HG03432 (cell line): Measurements from ENCODE around the gene PDE1A.
"Not testable (repeated sequence)": the region's sequence is repeated elsewhere in the genome, so short reads cannot be mapped to it uniquely, and the experiment has no call there.

Experiments used
- ATAC-seq: cut with Tn5 transposase; IDR thresholded peaks from one replicate; pipeline ENCODE4 v1.9.1; 2021; ENCODE audit warnings: mild to moderate bottlenecking, moderate library complexity; ENCODE audit not compliant: unreplicated experiment

Gene PDE1A

DNA sequence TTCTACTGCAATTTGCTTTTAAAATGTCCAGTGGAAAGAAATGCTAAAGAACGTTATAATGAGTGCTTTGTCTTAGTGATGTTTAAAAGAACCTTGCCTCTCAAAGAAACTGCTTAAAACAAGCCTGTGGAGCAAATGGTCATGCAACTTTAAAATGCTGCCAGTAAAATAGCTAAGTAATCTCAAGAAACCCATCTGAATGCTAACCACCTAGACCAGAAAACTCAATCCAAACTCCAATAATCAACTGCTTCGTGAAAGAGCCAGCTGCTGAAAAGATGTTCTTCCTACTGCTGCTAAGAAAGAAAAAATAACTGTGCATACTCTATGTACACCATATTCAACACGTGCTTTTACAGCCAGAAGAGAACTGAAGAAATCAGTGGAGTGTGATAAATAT lies 145.6 kb downstream of the PDE1A start:
- ATAC-seq: no peak

DNA sequence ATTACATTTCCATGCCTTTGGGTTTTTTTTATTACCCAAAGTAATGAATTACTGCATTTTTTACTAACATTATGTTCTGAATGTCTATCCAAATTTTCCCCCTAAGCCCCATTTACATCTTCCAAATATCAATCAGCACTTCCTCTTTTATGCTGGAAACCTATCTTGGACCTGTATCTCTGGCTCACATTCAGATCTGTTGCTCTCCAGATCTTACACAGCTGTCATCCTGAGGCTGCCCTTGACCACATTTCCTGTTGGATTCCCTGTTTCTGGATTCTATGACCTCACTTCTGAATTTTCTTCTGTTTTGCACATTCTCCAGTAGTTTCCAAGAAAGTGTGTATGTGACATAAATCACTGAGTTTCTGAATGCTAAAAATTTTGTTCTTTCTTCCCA lies 146.7 kb downstream of the PDE1A start:
- no peak for ATAC-seq

DNA sequence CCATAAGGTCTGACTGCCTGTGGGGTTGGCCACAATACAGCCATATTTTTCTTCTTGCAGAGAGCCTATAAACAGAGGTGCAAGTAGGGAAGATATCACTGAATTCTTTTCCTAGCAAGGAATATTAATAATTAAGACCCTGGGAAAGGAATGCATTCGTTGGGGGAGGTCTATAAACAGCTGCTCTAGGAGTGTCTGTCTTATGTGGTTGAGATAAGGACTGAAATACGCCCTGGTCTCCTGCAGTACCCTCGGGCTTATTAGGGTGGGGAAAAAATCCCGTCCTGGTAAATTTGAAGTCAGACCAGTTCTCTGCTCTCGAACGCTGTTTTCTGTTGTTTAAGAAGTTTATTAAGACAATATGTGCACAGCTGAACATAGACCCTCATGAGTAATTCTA lies 150.2 kb downstream of the PDE1A start:
- not testable (repeated sequence) for ATAC-seq

DNA sequence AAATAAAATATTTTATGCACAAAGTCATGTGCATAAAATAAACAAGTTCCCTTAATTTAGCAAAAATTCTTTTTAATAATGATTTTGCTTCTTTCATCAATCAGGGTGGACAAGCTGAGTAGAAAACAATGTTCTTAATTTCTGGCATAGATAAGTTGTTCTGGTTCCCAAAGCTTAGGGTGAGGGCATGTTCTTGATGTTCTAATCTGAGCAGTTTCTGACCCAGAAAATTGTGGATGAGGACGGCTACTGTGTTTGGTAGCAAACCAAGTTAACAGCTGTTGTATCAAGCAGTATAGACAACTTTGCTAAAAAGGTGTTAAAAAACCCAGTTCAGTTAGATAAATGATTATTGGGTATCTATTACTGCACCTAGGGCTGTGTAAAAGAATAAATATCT lies 158.9 kb downstream of the PDE1A start:
- no peak for ATAC-seq

DNA sequence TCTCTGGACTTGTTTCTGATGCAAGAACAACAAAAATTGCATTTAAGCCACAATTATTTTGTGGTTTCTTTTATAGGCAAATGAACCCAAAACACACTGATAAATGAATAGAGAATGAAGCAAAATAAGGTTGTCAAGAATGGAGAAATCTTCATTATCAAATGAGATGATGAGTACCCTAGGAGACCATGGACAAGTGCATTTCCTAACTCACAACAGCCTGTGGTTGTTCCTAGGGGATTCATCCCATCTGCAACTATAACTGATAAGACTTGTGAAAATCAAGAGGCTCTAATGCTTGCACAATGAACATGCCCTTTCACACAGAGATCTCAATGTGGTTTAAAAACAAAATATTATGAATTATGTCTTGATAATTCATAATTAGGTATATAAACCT lies 159.9 kb downstream of the PDE1A start:
- ATAC-seq: no peak

DNA sequence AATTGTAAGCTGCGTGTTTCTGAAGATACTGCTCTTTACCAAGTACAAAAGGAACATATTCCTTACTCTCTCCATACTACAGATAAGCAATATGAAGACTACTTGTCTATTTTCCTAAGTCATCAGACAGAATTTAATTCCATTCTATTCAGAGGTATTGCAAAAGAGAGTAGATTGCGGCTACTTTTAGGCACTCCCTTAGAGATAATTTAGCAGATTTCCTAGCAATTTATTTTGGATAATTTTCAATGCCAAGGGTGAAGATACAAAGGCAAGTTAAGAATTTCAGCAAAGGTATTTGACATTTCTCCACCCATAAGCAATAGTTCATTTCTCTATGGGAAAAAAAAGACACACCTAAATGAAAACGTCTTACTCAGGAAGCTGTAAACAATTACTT lies 161.1 kb downstream of the PDE1A start:
- no peak for ATAC-seq

DNA sequence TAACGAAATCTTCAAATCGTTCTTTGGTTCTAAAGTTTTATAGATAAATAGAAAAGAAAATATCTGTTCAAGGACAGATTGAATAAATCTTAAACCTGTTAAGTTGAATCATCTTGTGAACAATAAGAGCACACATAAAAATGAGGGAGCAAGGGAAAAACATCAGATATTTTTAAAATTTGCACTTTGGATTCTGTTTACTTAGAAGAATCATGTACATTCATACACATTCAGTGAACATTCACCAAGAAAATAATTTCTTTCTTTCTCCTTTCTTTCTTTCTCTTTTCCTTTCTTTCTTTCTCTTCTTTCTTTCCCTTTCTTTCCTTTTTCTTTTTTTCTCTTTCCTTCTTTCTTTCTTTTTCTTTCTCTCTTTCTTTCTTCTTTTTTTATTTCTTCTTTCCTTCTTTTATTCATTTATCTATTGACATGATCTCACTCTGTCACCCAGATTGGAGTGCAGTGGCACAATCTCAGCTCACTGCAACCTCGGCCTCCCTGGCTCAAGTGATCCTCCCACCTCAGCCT lies 164.9 kb downstream of the PDE1A start:
- no peak for ATAC-seq

DNA sequence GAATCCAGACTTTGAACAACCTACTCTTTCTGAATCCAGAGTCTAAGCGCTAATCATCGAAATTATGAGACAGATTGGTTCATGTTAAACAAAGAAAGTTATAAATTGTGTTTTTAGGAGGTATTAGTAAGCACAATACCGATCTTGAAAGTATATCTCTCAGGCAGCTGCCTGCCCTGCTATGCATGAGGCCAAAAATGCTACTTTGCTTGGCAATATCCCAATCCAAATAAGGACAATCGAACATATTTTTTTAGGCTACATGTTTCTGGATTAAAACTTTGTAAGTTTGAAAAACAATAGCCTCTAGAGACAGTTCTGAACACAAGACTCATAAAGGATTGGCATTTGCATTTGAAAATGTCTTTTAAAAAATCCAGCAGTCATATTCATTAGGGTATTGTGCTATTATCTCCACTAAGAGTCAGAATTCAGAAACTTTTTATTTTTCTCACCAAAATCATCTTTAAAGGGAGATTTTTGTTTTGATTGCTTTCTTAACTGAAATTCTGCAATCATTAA lies 167.1 kb downstream of the PDE1A start:
- no peak for ATAC-seq

DNA sequence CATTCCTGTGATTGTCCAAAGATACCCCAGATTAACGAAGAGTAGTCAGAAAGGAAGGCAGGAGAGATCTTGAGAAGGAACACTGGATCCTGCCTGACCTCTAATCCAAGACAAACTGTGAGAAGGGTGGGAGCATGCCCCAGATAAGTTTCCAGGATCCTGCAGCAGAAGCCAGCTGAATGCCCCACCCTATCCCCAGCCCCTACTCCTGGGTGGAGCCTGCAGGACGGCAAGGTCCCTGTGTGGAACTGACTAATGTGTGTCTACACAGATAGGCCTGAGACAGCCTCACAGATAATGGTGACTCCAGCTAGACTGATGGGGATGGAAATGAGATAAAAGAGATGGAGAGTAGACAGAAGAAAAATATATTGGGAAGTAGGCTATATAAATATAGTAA lies 174.3 kb downstream of the PDE1A start:
- no peak for ATAC-seq

DNA sequence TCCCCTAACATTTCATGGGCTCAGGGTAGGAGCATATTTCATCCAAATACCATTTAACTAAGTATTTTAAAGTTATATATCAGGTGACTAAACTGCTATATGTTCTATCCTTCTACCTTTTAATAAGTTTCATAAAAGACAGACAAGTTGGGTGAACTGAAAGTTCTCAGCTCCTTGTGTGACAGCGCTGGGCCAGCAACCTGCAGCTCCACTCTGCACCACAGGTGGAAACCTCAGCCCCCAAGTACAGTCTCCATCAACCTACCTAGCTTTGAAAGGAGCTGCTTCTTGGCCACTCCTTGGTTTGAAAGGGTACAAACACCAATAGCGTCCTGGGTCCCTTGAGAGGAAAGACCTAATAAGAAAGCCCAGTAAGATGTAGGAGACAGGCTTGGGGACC lies 177.9 kb downstream of the PDE1A start:
- no peak for ATAC-seq

DNA sequence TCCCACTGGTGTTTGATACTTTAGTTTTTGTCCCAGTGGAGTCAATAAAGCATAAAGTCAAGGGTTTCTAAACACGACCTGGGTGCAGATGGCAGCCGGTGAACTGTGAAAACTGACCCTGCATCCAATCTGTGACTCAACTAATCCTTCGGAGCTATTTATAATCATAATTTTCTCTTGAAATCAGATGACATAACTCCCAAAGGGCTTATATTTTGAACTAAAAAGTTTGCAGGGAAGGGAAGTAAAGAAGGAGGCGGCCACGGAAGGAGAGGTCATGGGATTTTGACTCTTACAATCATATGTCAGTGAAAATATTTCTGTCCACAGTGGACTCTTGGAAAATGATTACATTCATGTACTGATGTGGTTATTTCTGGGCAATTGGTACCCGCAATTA lies 178.5 kb downstream of the PDE1A start:
- ATAC-seq: peak; percentile 32

DNA sequence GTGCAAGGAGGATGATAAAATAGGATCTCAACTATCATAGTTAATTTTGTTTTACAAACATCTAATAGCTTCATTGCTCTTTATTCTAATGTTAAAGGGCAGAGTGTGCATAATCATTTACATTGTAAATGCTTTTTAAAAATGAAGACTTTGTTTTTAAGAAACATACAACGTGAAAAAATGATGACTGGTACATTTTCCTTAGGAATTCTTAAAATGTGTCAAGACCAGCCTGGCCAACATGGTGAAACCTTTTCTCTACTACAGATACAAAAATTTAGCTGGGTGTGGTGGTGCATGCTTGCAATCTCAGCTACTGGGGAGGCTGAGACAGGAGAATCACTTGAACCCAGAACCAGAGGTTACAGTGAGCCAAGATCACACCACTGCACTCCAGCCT lies 179.0 kb downstream of the PDE1A start:
- ATAC-seq: no peak

DNA sequence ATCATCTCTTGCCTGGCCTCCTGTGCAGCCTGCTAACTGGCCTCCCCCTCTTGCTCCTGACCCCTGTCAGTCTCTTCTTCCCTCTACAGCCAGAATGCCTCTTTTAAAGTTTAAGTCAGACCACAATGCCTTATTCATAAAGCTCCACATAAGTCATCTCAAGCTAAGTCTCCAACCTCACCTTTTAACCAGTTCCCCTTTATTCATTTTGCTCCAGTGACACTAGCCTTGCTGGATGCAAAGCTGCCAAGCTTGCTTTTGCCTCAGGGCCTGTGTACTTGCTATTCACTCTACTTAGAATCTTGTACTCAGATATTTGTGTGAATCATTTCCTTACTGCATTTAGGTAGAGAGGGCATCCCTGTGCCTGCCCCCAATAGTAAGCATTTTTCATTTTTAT lies 180.9 kb downstream of the PDE1A start:
- ATAC-seq: peak; percentile 64

DNA sequence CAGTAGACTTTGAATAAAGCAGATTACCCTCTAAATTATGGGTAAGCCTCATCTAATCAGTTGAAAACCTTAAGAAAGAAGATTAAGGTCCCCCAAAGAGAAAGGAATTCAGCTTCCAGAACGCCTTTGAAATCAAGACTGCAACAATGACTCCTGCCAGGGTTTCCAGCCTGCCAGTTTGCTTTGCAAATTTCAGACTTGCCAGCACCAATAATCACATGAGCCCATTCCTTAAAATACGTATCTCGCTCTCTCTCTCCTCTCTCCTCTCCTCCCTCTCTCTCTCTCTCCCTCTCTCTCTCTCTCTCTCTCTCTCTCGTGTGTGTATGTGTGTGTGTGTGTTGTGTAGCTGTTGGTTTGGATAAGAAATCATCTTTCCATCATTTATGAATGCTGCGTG lies 184.2 kb downstream of the PDE1A start:
- ATAC-seq: no peak

DNA sequence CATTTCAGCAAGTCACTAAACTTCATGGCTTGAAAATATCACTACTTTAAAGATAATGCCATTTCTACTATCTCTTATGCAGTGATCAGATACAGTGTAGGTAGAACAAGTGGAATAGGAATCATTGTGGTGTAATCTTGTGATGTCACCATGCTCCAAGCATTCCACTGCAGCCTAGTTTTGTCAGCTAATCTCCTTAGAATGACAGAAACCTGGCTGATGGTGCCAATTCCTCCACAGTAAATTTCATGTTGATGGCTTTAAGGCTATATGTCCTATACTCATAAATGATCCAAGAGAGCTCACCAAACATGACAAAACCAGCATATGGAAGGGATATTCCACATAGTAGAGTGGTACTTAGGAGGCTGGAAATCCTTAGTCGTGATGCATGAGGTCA lies 184.9 kb downstream of the PDE1A start:
- no peak for ATAC-seq

DNA sequence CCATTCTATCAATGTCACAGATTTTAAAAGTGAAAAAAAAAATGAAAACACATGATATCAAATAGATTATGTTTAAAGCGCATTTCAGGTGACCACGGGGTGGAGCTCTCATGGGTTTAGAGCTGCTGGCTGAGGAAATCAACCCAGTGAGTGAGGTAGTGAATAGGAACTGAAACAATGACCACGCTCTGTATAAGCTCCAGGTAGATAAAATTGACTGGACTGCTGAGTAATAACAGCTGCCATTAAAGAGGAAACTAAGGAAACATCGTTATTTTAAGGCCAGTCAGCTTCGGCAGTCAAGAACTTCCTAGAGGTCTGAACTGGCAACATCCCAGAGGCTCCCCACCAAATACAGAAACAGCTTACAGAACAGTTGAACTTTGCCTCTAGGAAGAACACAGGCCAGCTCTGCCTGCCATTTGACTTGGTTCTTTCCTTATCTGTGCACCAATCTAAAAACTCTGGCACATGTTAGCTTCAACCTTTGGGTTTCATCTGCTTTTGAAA lies 185.9 kb downstream of the PDE1A start:
- ATAC-seq: peak; percentile 100

DNA sequence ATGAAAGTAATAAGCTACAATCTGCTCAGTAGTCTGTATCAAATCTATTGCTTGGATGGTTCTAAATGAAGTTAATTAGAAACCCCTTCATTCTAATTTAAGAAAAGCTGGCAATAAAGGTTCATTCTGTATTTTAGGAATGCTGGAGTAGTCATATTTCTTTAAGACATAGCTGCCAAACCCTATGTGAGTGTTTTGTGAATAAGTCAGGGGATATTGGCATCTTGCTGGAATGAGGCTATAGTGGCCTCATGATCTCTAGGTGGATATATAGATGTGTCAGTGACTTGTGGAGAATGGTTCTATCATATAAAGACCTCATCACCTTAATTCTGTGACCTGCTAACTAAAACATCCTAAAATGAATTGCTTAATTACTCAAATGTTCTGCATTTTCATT lies 196.3 kb downstream of the PDE1A start:
- ATAC-seq: no peak

DNA sequence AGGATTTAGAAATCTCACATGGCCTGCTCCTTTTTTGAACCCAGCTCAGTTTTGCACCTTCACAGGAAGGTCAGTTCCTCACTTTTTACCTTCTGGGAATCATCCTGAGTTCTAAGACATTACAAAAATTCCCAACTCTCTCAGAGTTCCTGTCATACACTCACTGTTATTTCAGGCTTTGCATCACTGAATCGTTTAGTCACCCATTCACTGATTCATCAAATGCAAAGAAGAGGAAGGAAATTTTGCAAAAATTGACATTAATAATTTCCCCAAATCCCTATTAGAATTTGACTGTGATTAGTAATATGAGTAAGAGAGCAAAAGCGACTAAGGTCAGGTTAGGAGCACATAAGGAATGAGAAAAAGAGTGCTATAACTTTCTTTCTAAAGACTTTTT lies 197.5 kb downstream of the PDE1A start:
- no peak for ATAC-seq

DNA sequence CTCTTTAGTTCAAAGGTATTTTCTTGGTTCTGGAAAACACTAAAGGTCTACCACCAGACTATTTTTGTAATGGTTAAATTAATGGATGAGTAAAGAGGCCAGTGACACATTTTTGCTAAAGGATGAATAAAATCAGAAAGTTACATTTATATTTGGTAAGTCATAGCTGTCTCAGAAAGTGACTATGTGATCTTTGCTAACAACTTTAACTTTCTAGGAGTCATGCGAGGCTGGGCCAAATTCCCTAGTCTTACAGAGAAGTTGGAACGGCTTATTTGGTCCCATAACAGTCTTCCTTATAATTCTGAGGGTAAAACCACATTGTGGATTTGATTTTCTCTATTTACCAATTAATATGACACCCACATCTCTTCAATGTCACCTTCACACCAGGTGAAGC lies 198.1 kb downstream of the PDE1A start:
- no peak for ATAC-seq

DNA sequence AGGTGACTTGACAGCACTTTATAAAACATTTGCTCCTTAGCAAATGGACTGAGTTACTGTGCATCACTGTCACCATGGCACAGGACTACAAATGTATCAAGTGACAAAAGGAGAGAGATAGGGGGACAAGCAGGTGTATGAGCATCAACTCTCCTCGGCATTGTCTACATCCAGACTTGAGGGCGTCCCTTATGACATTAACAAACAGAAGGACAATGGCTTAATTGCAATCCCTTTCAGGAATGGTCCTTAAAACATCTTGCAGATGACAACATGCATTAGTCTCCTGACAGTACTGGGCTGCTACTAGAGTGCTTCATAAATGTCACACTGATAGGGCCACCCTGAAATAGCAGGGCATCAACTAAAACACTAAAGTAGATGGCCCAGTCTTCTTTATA lies 198.8 kb downstream of the PDE1A start:
- ATAC-seq: no peak

DNA sequence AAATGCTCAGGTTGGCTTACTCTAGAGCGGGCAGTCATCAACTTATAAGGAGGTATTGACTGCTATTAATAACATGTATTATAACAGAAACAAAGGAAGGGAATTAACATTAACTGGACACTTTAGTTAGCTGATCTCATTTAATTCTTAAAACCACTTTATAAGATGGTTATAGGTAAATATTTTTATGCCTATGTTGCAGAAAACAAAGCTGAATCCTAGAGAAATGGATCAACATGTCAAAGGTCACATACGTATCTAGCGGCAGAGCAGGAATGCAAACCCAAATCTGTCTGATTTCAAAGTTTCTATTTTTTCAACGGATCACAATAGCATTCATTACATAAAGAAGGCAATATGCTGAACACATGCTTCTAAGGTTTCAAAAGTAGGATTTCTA lies 200.0 kb downstream of the PDE1A start:
- no peak for ATAC-seq

DNA sequence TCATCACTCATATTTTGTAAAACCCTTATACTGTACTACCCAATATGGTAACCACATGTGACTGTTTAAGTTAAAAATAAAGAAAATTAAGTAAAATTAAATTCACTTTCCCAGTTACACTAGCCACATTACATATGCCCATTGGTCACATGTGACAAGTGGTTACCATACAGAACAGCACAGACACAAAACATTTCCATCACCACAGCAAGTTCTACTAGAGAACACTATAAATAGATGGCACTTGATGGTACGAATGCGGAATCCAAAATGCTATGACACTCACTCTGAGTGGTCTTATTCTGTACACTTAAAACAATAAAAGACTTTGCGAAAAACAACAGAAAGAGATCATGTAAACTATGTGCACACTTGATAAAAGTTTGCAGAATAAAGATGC lies 202.2 kb downstream of the PDE1A start:
- ATAC-seq: no peak

DNA sequence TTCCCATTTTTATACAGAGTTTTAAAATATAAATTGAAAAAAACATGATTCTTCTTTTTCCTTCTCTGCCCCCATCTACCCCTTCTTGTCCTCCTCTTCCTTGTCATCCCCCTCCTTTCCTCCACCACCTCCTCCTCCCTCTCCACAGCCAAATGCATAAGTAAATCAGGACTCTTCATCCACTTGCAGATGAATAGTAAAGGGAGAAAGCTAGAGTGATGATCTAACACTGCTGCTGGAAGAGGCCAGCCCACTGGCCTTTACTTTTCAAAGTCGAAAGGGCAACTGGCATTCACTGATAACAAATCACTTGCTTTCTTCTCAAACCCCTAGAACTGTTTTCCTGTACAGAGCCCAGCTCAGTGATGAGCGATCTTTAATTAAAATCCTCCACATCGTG lies 205.8 kb downstream of the PDE1A start:
- ATAC-seq: no peak
